H1 (cell line): ENCODE data around the gene SHROOM3. TPM values are rescaled to one million over a fixed set of nuclear protein-coding genes. Genes with fewer than 3 reads are reported as not detected.
A peak's percentile ranks its signal among the peaks of the same experiment; 100 is the strongest.

Experiments
- CTCF ChIA-PET: fragments of 300-600 bp; sonication (Branson Sonifier 250); formaldehyde crosslinking; loops from one replicate; lab custom pipeline; 2021; ENCODE audit not compliant: partially characterized antibody; lab: Charles Lee
- POLR2A ChIA-PET: fragments of 300-600 bp; sonication (Branson Sonifier 250); formaldehyde crosslinking; loops from one replicate; lab custom pipeline; 2021; ENCODE audit warnings: inconsistent platforms; ENCODE audit not compliant: partially characterized antibody; lab: Charles Lee
- DNase-seq, 2 experiments: peaks; one replicate each; pipeline versions ENCODE4 v3.0.0 to v3.0.0-alpha.2; 2010 to 2022; ENCODE audit warnings: low spot score in 2 of 2, low read depth in 1 of 2, mixed read lengths in 1 of 2
- FAIRE-seq: peaks from 2 replicates; lab custom pipeline; 2011; peaks lifted over from hg19 to GRCh38; lab: Jason Lieb, UNC
- H2AFZ ChIP-seq: 2 replicates; pipeline ENCODE4 v1.8.1; 2012; ENCODE audit warnings: low read length, inconsistent platforms
- H2AK5ac ChIP-seq: 2 replicates; pipeline ENCODE4 v1.6.1; 2013; ENCODE audit warnings: low read depth, low read length
- H2BK120ac ChIP-seq: replicated peaks from 2 replicates; pipeline ENCODE3; 2013; ENCODE audit warnings: low read depth, low read length, inconsistent platforms
- H2BK12ac ChIP-seq: 2 replicates; pipeline ENCODE4 v1.6.1; 2013; ENCODE audit warnings: low read depth, low read length
- H2BK15ac ChIP-seq: 2 replicates; pipeline ENCODE4 v1.6.1; 2013; ENCODE audit warnings: low read length
- H2BK20ac ChIP-seq: 2 replicates; pipeline ENCODE4 v1.6.1; 2013; ENCODE audit warnings: low read length
- H2BK5ac ChIP-seq: 2 replicates; pipeline ENCODE4 v1.6.1; 2013; ENCODE audit warnings: low read depth, low read length
- H3K14ac ChIP-seq: 2 replicates; pipeline ENCODE4 v1.6.1; 2013; ENCODE audit warnings: inconsistent platforms; ENCODE audit not compliant: insufficient read length
- H3K18ac ChIP-seq: 2 replicates; pipeline ENCODE4 v1.6.1; 2013; ENCODE audit warnings: low read length; ENCODE audit errors: extremely low read depth
- H3K23ac ChIP-seq: 2 replicates; pipeline ENCODE4 v1.6.1; 2013; ENCODE audit warnings: inconsistent platforms; ENCODE audit not compliant: insufficient read length
- H3K23me2 ChIP-seq: 2 replicates; pipeline ENCODE4 v1.6.1; 2013; ENCODE audit warnings: low read depth, low read length
- H3K27ac ChIP-seq: 2 replicates; pipeline ENCODE4 v1.6.1; 2011; ENCODE audit warnings: low read depth, low read length, inconsistent platforms
- H3K27me3 ChIP-seq, 4 experiments: replicated peaks in 1 of 4; 1 replicate in 1 of 4; 2 replicates in 3 of 4; pipeline versions ENCODE4 v1.6.1 to v1.8.1; 2011 to 2013; ENCODE audit warnings: low read length in 3 of 4, mild to moderate bottlenecking in 3 of 4, inconsistent platforms in 2 of 4, mixed read lengths in 2 of 4, moderate library complexity in 1 of 4; ENCODE audit not compliant: control insufficient read depth in 3 of 4, insufficient read depth in 3 of 4; ENCODE audit errors: extremely low read depth in 1 of 4
- H3K36me3 ChIP-seq, 4 experiments: 2 replicates each; pipeline versions ENCODE4 v1.6.1 to v1.8.1; 2011 to 2013; ENCODE audit warnings: mild to moderate bottlenecking in 4 of 4, low read length in 3 of 4, moderate library complexity in 2 of 4, control low read depth in 1 of 4, inconsistent platforms in 1 of 4; ENCODE audit not compliant: insufficient read depth in 4 of 4, control insufficient read depth in 2 of 4
- H3K4ac ChIP-seq: replicated peaks from 2 replicates; pipeline ENCODE3; 2013; ENCODE audit warnings: low read length, low read depth, mixed read lengths, inconsistent platforms; ENCODE audit not compliant: insufficient read length
- H3K4me1 ChIP-seq, 4 experiments: replicated peaks in 1 of 4; 1 replicate in 1 of 4; 2 replicates in 3 of 4; pipeline versions ENCODE4 v1.6.1 to v1.8.1; 2011 to 2013; ENCODE audit warnings: low read length in 3 of 4, inconsistent platforms in 2 of 4, mixed read lengths in 1 of 4; ENCODE audit not compliant: insufficient read depth in 4 of 4, control insufficient read depth in 3 of 4
- H3K4me2 ChIP-seq, 2 experiments: 2 replicates each; pipeline versions ENCODE4 v1.6.1 to v1.8.1; 2011 to 2013; ENCODE audit warnings: low read depth in 2 of 2, low read length in 2 of 2, control low read depth in 1 of 2, inconsistent platforms in 1 of 2, mild to moderate bottlenecking in 1 of 2; ENCODE audit not compliant: insufficient read depth in 1 of 2
- H3K4me3 ChIP-seq, 4 experiments: fragments of 200-600, 300-600 bp in 1 of 4; sonication (generic), shearing (Covaris generic), sonication (Bioruptor Twin) in 1 of 4; 2 replicates each; pipeline versions ENCODE4 v1.5.1 to v1.8.1; 2011 to 2016; ENCODE audit warnings: low read length in 4 of 4, low read depth in 3 of 4, control low read depth in 2 of 4, inconsistent platforms in 2 of 4, mild to moderate bottlenecking in 2 of 4, mixed read lengths in 1 of 4, moderate library complexity in 1 of 4; ENCODE audit not compliant: insufficient read depth in 2 of 4; ENCODE audit errors: extremely low read depth in 1 of 4
- H3K56ac ChIP-seq: replicated peaks from 2 replicates; pipeline ENCODE3; 2013; ENCODE audit warnings: low read depth, mild to moderate bottlenecking, mixed read lengths, low read length, inconsistent platforms; ENCODE audit not compliant: insufficient read length
- H3K79me1 ChIP-seq: 2 replicates; pipeline ENCODE4 v1.6.1; 2013; ENCODE audit warnings: low read depth, low read length, control low read depth
- H3K79me2 ChIP-seq, 2 experiments: 2 replicates each; pipeline versions ENCODE4 v1.6.1 to v1.8.1; 2012 to 2013; ENCODE audit warnings: low read length in 2 of 2, mild to moderate bottlenecking in 2 of 2, inconsistent platforms in 1 of 2; ENCODE audit not compliant: insufficient read depth in 2 of 2, control insufficient read depth in 1 of 2
- H3K9ac ChIP-seq, 4 experiments: replicated peaks in 1 of 4; 1 replicate in 1 of 4; 2 replicates in 3 of 4; pipeline versions ENCODE4 v1.6.1 to v1.8.1; 2011 to 2013; ENCODE audit warnings: low read depth in 3 of 4, low read length in 3 of 4, control low read depth in 2 of 4, mild to moderate bottlenecking in 2 of 4, moderate library complexity in 2 of 4, inconsistent platforms in 1 of 4; ENCODE audit errors: extremely low read depth in 1 of 4
- H3K9me3 ChIP-seq, 2 experiments: 2 replicates each; pipeline versions ENCODE4 v1.6.1 to v1.8.1; 2012 to 2013; ENCODE audit warnings: mild to moderate bottlenecking in 2 of 2, moderate library complexity in 2 of 2, control low read depth in 1 of 2, inconsistent platforms in 1 of 2, low read depth in 1 of 2, low read length in 1 of 2, mixed read lengths in 1 of 2; ENCODE audit not compliant: insufficient read depth in 2 of 2
- H4K20me1 ChIP-seq, 2 experiments: replicated peaks in 1 of 2; 2 replicates each; pipeline versions ENCODE3 to v1.8.1; 2011 to 2013; ENCODE audit warnings: inconsistent platforms in 2 of 2, low read length in 2 of 2, mild to moderate bottlenecking in 1 of 2; ENCODE audit not compliant: insufficient read depth in 2 of 2, control insufficient read depth in 1 of 2
- H4K5ac ChIP-seq: 2 replicates; pipeline ENCODE4 v1.6.1; 2013; ENCODE audit warnings: low read length, low read depth, mixed read lengths, inconsistent platforms; ENCODE audit not compliant: insufficient read length
- H4K8ac ChIP-seq: 2 replicates; pipeline ENCODE4 v1.8.0; 2013; ENCODE audit warnings: mild to moderate bottlenecking, moderate library complexity, low read length, inconsistent platforms; ENCODE audit not compliant: insufficient read depth; ENCODE audit errors: extremely low read depth
- H4K91ac ChIP-seq: replicated peaks from 2 replicates; pipeline ENCODE3; 2013; ENCODE audit warnings: low read length, mixed read lengths, inconsistent platforms; ENCODE audit not compliant: insufficient read length
- HDAC6 ChIP-seq: IDR thresholded peaks from one replicate; pipeline ENCODE4 v1.7.1; 2012; ENCODE audit warnings: low read depth, mild to moderate bottlenecking, inconsistent platforms, low read length, moderate library complexity
- RAD21 ChIP-seq, 2 experiments: IDR thresholded peaks in 1 of 2; conservative IDR thresholded peaks in 1 of 2; 2 replicates each; pipeline ENCODE4 v1.6.1; 2011; ENCODE audit warnings: low read depth in 2 of 2, low read length in 2 of 2, improper control_type of control experiment in 1 of 2, inconsistent platforms in 1 of 2, mild to moderate bottlenecking in 1 of 2, moderate library complexity in 1 of 2
- RXRA ChIP-seq: IDR thresholded peaks from 2 replicates; pipeline ENCODE4 v1.6.1; 2011; ENCODE audit warnings: low read depth, mild to moderate bottlenecking, low read length, moderate library complexity; ENCODE audit not compliant: insufficient read depth
- SIRT6 ChIP-seq: IDR thresholded peaks from one replicate; pipeline ENCODE4 v1.7.1; 2012; ENCODE audit warnings: low read length, inconsistent platforms
- WGBS, 2 experiments: shearing (Covaris generic) in 1 of 2; methylation state at CpG; one replicate each; pipeline versions ENCODE4 v1.1.6 to v1.1.7; 2013 to 2015; ENCODE audit warnings: low lambda C conversion rate in 2 of 2, mixed read lengths in 2 of 2, inconsistent platforms in 1 of 2, low coverage in 1 of 2, missing lambda C conversion rate in 1 of 2; ENCODE audit not compliant: insufficient replicate concordance in 2 of 2, insufficient coverage in 1 of 2, insufficient read length in 1 of 2; ENCODE audit errors: extremely low coverage in 1 of 2, missing lambda C conversion rate in 1 of 2; 5-methylcytosine and 5-hydroxymethylcytosine counted together
- polyA plus RNA-seq, 7 experiments: library from polyadenylated mRNA; depleted of rRNA in 3 of 7; stranded (reverse) in 5 of 7; unstranded in 2 of 7; fragments of >200 nt in 5 of 7; fragments of 200-250 nt in 2 of 7; gene quantifications; 1 replicate in 5 of 7; 2 replicates in 1 of 7; 4 replicates in 1 of 7; pipeline versions ENCODE4 v1.2.1 to v1.2.3, GENCODE V29; 2011 to 2013; ENCODE audit warnings: missing spikeins in 2 of 7, mixed read lengths in 2 of 7
- total RNA-seq: library from RNA; stranded (reverse); fragmentation: NEBNext Ultra II Directional; extraction: Animal tissue kit (Norgen Biotek cat#: 25700); gene quantifications from 2 replicates; pipeline ENCODE4 v1.2.1, GENCODE V29; 2021
- TF ChIP-seq, protein P1 (sequence below): IDR thresholded peaks from 2 replicates; pipeline ENCODE4 v1.6.1; 2012; ENCODE audit warnings: inconsistent platforms

SHROOM3 gene
- total and polyA plus RNA-seq, 2 of the 8 experiments (the other 6 are each of a cell fraction or from before 2014, with no cell fraction given), result 15.8 to 34.0 TPM

- peaks cover 2 to 40% of the 10 kb centered on the region in 2 experiments; a peak in 2 of 4 replicates for H3K79me2 ChIP-seq
- no peak overlapping the region for H3K4ac ChIP-seq
- H4K8ac ChIP-seq, result no peak overlapping the region
- no peak overlapping the region for H2BK120ac ChIP-seq
- no peak overlapping the region for H3K56ac ChIP-seq
- ChIA-PET CTCF (interaction anchor here (1.1 to 1.8 kb wide), 8 partner anchors 14 to 295 kb away, joined by 3 to 6 read pairs (median 3); no protein-coding TSS in a partner anchor), POLR2A (interaction anchor here (1.5 kb wide), 1 partner anchor 11 kb away, joined by 4 read pairs; no protein-coding TSS in a partner anchor)
- no peak overlapping the region for H4K91ac ChIP-seq
- H3K14ac ChIP-seq, result no peak overlapping the region
- H2BK15ac ChIP-seq, result no peak overlapping the region
- H2AK5ac ChIP-seq, result peak overlapping the region; percentile 56; the same call in 1 of the 2 replicates
- no peaks in the 10 kb centered on the region for H3K27me3 ChIP-seq
- no peaks in the 10 kb centered on the region for H3K79me1 ChIP-seq
- H4K20me1 ChIP-seq, result peaks cover 0 to 1% of the 10 kb centered on the region in 2 experiments
- H3K9ac ChIP-seq, result no peak overlapping the region
- no peak overlapping the region for H3K23ac ChIP-seq
- DNase-seq (no peak), FAIRE-seq (no peak)
- no peak overlapping the region for H2BK20ac ChIP-seq
- H3K9me3 ChIP-seq, result no peaks in the 10 kb centered on the region
- H2BK5ac ChIP-seq, result no peak overlapping the region
- H3K27ac ChIP-seq, result no peak overlapping the region
- 100% methylated on average over 1 of the region's 1 CpG; no CpG with 5 or more reads in 1 of the 2 experiments for WGBS, 2 experiments
- no peak overlapping the region for H3K18ac ChIP-seq
- H4K5ac ChIP-seq, result no peak overlapping the region
- no peaks in the 10 kb centered on the region for H3K23me2 ChIP-seq
- no peak for TF ChIP-seq RAD21 (IDR thresholded peaks at IDR 0.05 in 1 of 2, conservative IDR thresholded peaks at IDR 0.05 in 1 of 2; ENCODE audit: low read depth in 2 of 2, low read length in 2 of 2)
- TF ChIP-seq, protein P1, sequence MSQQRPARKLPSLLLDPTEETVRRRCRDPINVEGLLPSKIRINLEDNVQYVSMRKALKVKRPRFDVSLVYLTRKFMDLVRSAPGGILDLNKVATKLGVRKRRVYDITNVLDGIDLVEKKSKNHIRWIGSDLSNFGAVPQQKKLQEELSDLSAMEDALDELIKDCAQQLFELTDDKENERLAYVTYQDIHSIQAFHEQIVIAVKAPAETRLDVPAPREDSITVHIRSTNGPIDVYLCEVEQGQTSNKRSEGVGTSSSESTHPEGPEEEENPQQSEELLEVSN, result no peak
- no peak for TF ChIP-seq RXRA
- TF ChIP-seq HDAC6, result no peak
- TF ChIP-seq SIRT6, result no peak
- TF ChIP-seq, all 59 proteins: peak for 0
- H2AFZ ChIP-seq, result no peak overlapping the region
- peaks cover 0 to 16% (median 9%) of the 10 kb centered on the region in 4 experiments; a peak in 6 of 7 replicates for H3K4me1 ChIP-seq
- no peak overlapping the region for H3K4me3 ChIP-seq
- H3K36me3 ChIP-seq, result no peaks in the 10 kb centered on the region; a peak in 1 of 8 replicates
- no peak overlapping the region for H3K4me2 ChIP-seq
- H2BK12ac ChIP-seq, result no peak overlapping the region; the same call in 1 of the 2 replicates
These were observed 291.1 kb downstream of the SHROOM3 start for GRCh38 chr4:76726176-76726575.
